ENCODE measurements around the gene NINJ1. TPM values are rescaled to one million over a fixed set of nuclear protein-coding genes. Genes with fewer than 3 reads are reported as not detected.

Gene NINJ1
- total and polyA plus RNA-seq, 2 donors (not counting 3 experiments of a cell fraction or from before 2014, with no cell fraction given): 31.5 to 57.7 TPM

DNA sequence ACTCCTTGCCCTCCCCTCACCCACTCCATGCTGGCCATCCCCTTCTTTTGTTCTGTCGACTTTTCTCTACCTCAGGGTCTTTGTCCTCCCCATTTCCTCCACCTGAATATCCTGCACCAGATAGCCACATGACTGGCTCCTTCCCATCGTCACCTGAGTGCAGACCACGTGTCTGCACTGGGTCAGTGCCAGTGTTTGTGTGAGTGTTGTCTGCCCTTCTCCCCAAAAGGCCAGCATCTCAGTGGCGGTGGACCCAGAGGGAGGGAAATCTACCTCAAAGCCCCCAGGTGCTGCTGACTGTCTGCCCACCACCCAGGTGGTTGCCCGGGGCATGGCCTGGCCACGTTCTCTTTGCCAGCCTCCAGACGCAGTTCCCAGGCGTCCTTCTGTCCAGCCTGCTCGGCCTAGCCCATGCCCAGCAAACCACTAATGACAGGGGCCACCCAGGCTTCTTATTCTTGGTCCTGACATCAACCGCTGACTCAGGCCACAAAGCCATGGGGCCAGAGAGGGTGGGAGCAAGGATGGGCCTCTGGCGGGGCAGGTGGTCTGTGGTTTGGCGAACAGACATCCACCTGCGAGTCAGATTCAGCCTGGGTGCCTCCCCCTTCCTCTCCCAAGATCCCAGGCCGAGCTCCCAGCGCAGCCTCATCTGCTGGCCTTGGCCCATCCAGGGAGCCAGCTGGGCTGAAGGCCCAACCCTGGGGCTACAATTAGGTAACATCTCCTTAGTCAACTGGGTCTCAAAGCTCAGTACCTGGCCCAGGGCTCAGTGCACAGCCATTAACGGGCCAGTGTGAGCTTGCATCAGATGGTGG, 5.5 kb upstream of the NINJ1 start:
- H3K4me1 ChIP-seq (ENCODE audit: control insufficient read depth, extremely low read depth, insufficient read depth, low read length): peaks cover 7% of the 10 kb centered on the region
- ChIA-PET CTCF (interaction anchor here (1.4 to 2.2 kb wide), 3 partner anchors 9 to 31 kb away, joined by 3 to 7 read pairs (median 3); no protein-coding TSS in a partner anchor), POLR2A (no interaction called here)
- H3K9me3 ChIP-seq (replicated peaks; ENCODE audit: control insufficient read depth, insufficient read depth, low read length): no peaks in the 10 kb centered on the region
- H3K4me2 ChIP-seq (ENCODE audit: insufficient read depth, low read length): no peak overlapping the region
- BruUV-seq (replicated peaks): no TSS peak
- no peak overlapping the region for H3K9ac ChIP-seq (replicated peaks; ENCODE audit: extremely low read depth, insufficient read depth, low read length)
- H3K4me3 ChIP-seq (replicated peaks in 1 of 3; ENCODE audit: insufficient read depth in 1 of 3, low read depth in 1 of 3, low read length in 3 of 3): no peak overlapping the region
- H3K9me1 ChIP-seq (replicated peaks; ENCODE audit: control insufficient read depth, extremely low read depth, insufficient read depth, low read length): no peaks in the 10 kb centered on the region
- no peaks in the 10 kb centered on the region for H4K20me1 ChIP-seq (replicated peaks; ENCODE audit: control insufficient read depth, extremely low read depth, insufficient read depth, low read length)
- no peaks in the 10 kb centered on the region for H3K36me3 ChIP-seq (ENCODE audit: control insufficient read depth in 2 of 2, extremely low read depth in 1 of 2, insufficient read depth in 2 of 2, low read length in 2 of 2)
- DNase-seq (ENCODE audit: low read depth, low spot score): no peak
- dilution Hi-C loops (cut with MboI; ENCODE audit: extremely low pct_ligation_motif_present, low sequenced_read_pairs) (no loop called here), intact Hi-C loops (cut with micrococcal nuclease) (no loop called here)
- FAIRE-seq: no peak
- no peak overlapping the region for H3K27ac ChIP-seq (ENCODE audit: insufficient read depth, low read depth, low read length)
- no peak for TF ChIP-seq GATA2 (IDR thresholded peaks at IDR 0.05; ENCODE audit: insufficient read depth, insufficient read length, low read depth, low read length)
- TF ChIP-seq, protein P1, sequence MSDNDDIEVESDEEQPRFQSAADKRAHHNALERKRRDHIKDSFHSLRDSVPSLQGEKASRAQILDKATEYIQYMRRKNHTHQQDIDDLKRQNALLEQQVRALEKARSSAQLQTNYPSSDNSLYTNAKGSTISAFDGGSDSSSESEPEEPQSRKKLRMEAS (IDR thresholded peaks at IDR 0.05; ENCODE audit: insufficient read depth, insufficient read length): no peak
- TF ChIP-seq, protein P2, sequence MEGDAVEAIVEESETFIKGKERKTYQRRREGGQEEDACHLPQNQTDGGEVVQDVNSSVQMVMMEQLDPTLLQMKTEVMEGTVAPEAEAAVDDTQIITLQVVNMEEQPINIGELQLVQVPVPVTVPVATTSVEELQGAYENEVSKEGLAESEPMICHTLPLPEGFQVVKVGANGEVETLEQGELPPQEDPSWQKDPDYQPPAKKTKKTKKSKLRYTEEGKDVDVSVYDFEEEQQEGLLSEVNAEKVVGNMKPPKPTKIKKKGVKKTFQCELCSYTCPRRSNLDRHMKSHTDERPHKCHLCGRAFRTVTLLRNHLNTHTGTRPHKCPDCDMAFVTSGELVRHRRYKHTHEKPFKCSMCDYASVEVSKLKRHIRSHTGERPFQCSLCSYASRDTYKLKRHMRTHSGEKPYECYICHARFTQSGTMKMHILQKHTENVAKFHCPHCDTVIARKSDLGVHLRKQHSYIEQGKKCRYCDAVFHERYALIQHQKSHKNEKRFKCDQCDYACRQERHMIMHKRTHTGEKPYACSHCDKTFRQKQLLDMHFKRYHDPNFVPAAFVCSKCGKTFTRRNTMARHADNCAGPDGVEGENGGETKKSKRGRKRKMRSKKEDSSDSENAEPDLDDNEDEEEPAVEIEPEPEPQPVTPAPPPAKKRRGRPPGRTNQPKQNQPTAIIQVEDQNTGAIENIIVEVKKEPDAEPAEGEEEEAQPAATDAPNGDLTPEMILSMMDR (IDR thresholded peaks at IDR 0.05; ENCODE audit: extremely low read depth in 1 of 2, insufficient read depth in 1 of 2, low read depth in 1 of 2, low read length in 2 of 2): no peak
- no peak for TF ChIP-seq POLR2A (IDR thresholded peaks at IDR 0.05; ENCODE audit: low read depth, low read length)
- TF ChIP-seq JUN (IDR thresholded peaks at IDR 0.05; ENCODE audit: borderline replicate concordance, insufficient read depth, insufficient read length, low read depth): no peak
- no peak for TF ChIP-seq POLR2AphosphoS5 (IDR thresholded peaks at IDR 0.05; ENCODE audit: insufficient read depth, low read depth, low read length)
- TF ChIP-seq EZH2 (IDR thresholded peaks at IDR 0.05; ENCODE audit: borderline replicate concordance, low read depth, low read length, severe bottlenecking): no peak
- no peak for TF ChIP-seq FOS (IDR thresholded peaks at IDR 0.05; ENCODE audit: borderline replicate concordance, insufficient read depth, low read length)
- no peak for TF ChIP-seq MYC (IDR thresholded peaks at IDR 0.05; ENCODE audit: low read depth, low read length)
- no peak overlapping the region for H2AFZ ChIP-seq (ENCODE audit: low read depth, low read length)
- H3K27me3 ChIP-seq (ENCODE audit: control insufficient read depth in 2 of 2, insufficient read depth in 2 of 2, low read length in 2 of 2): no peaks in the 10 kb centered on the region
- H3K79me2 ChIP-seq (ENCODE audit: control insufficient read depth, insufficient read depth, low read length): no peaks in the 10 kb centered on the region
